ENCODE results near the gene ARHGEF11.
A peak's percentile ranks its signal among the peaks of the same experiment; 100 is the strongest.

Gene ARHGEF11

GRCh38 chr1:156993426-156994147 is 52.0 kb downstream of the ARHGEF11 start:
- no peak overlapping the region for H2AFZ ChIP-seq (ENCODE audit: low read length)
- no peak overlapping the region for H2BK12ac ChIP-seq (ENCODE audit: low read length)
- H3K79me1 ChIP-seq (ENCODE audit: low read depth, low read length), result peaks cover 7% of the 10 kb centered on the region
- no peak overlapping the region for H3K4ac ChIP-seq (ENCODE audit: low read length)
- no peaks in the 10 kb centered on the region for H3K27me3 ChIP-seq (ENCODE audit: control insufficient read depth in 3 of 3, insufficient read depth in 3 of 3, low read depth in 1 of 3, low read length in 3 of 3)
- no peak overlapping the region for H3K4me3 ChIP-seq (ENCODE audit: low read length in 2 of 2)
- H2BK120ac ChIP-seq (ENCODE audit: low read depth, low read length), result no peak overlapping the region
- no peak overlapping the region for H2BK5ac ChIP-seq (ENCODE audit: low read length)
- no peak overlapping the region for H3K4me2 ChIP-seq (ENCODE audit: insufficient read depth, low read length, poor library complexity, severe bottlenecking)
- H4K8ac ChIP-seq (ENCODE audit: low read depth, low read length), result no peak overlapping the region
- no peak overlapping the region for H3K14ac ChIP-seq (ENCODE audit: low read length)
- H3K9me3 ChIP-seq (replicated peaks in 1 of 2; ENCODE audit: control insufficient read depth in 2 of 2, insufficient read depth in 1 of 2, low read depth in 1 of 2, low read length in 2 of 2), result no peaks in the 10 kb centered on the region
- no peak for DNase-seq (ENCODE audit: low spot score)
- no peak overlapping the region for H2BK15ac ChIP-seq (ENCODE audit: low read length)
- H3K23ac ChIP-seq (ENCODE audit: low read depth, low read length, poor library complexity), result no peak overlapping the region
- no peak overlapping the region for H4K91ac ChIP-seq (ENCODE audit: low read depth, low read length, poor library complexity)
- no CpG with 5 or more reads among the region's 6 CpGs for WGBS, 2 donors (ENCODE audit: extremely low coverage in 2 of 2, insufficient read length in 2 of 2, insufficient replicate concordance in 1 of 2)
- no peak overlapping the region for H3K18ac ChIP-seq (ENCODE audit: low read length)
- peaks cover 3 to 4% of the 10 kb centered on the region in 2 donors for H3K4me1 ChIP-seq (ENCODE audit: control insufficient read depth in 2 of 2, insufficient read depth in 1 of 2, low read depth in 1 of 2, low read length in 2 of 2)
- H3K27ac ChIP-seq (replicated peaks; ENCODE audit: low read length), result no peak overlapping the region
- H3K9ac ChIP-seq (ENCODE audit: low read depth, low read length, poor library complexity), result no peak overlapping the region
- H2AK5ac ChIP-seq (ENCODE audit: low read depth, low read length), result no peak overlapping the region
- H3K36me3 ChIP-seq (replicated peaks in 1 of 2; ENCODE audit: control insufficient read depth in 2 of 2, insufficient read depth in 2 of 2, low read length in 2 of 2), result peaks cover 2 to 12% of the 10 kb centered on the region in 2 donors

GRCh38 chr1:156992215-156992614 is 53.3 kb downstream of the ARHGEF11 start:
- no peak overlapping the region for H3K4ac ChIP-seq (ENCODE audit: low read length)
- no peak overlapping the region for H3K27ac ChIP-seq (replicated peaks; ENCODE audit: low read length)
- H3K23ac ChIP-seq (ENCODE audit: low read depth, low read length, poor library complexity), result peak overlapping the region; percentile 16
- H2BK12ac ChIP-seq (ENCODE audit: low read length), result no peak overlapping the region
- H4K8ac ChIP-seq (ENCODE audit: low read depth, low read length), result no peak overlapping the region
- no peak overlapping the region for H3K4me3 ChIP-seq (ENCODE audit: low read length in 2 of 2)
- H3K9ac ChIP-seq (ENCODE audit: low read depth, low read length, poor library complexity), result no peak overlapping the region
- no peak overlapping the region for H2BK120ac ChIP-seq (ENCODE audit: low read depth, low read length)
- DNase-seq (ENCODE audit: low spot score), result no peak
- peaks cover 2 to 12% of the 10 kb centered on the region in 2 donors for H3K36me3 ChIP-seq (replicated peaks in 1 of 2; ENCODE audit: control insufficient read depth in 2 of 2, insufficient read depth in 2 of 2, low read length in 2 of 2)
- H2BK15ac ChIP-seq (ENCODE audit: low read length), result no peak overlapping the region
- no peak overlapping the region for H3K4me2 ChIP-seq (ENCODE audit: insufficient read depth, low read length, poor library complexity, severe bottlenecking)
- no peaks in the 10 kb centered on the region for H3K27me3 ChIP-seq (ENCODE audit: control insufficient read depth in 3 of 3, insufficient read depth in 3 of 3, low read depth in 1 of 3, low read length in 3 of 3)
- no peak overlapping the region for H4K91ac ChIP-seq (ENCODE audit: low read depth, low read length, poor library complexity)
- H3K9me3 ChIP-seq (replicated peaks in 1 of 2; ENCODE audit: control insufficient read depth in 2 of 2, insufficient read depth in 1 of 2, low read depth in 1 of 2, low read length in 2 of 2), result no peaks in the 10 kb centered on the region
- no CpG with 5 or more reads among the region's 7 CpGs for WGBS, 2 donors (ENCODE audit: extremely low coverage in 2 of 2, insufficient read length in 2 of 2, insufficient replicate concordance in 1 of 2)
- no peak overlapping the region for H3K14ac ChIP-seq (ENCODE audit: low read length)
- no peak overlapping the region for H2AK5ac ChIP-seq (ENCODE audit: low read depth, low read length)
- H3K18ac ChIP-seq (ENCODE audit: low read length), result no peak overlapping the region
- no peak overlapping the region for H2BK5ac ChIP-seq (ENCODE audit: low read length)
- peaks cover 6% of the 10 kb centered on the region for H3K79me1 ChIP-seq (ENCODE audit: low read depth, low read length)
- peaks cover 2 to 3% of the 10 kb centered on the region in 2 donors for H3K4me1 ChIP-seq (ENCODE audit: control insufficient read depth in 2 of 2, insufficient read depth in 1 of 2, low read depth in 1 of 2, low read length in 2 of 2)
- H2AFZ ChIP-seq (ENCODE audit: low read length), result no peak overlapping the region

- Histone ChIP-seq H3K79me1 (ENCODE audit: low read depth, low read length) (no peaks in the 10 kb centered on the region), H3K4me3 (ENCODE audit: low read length in 2 of 2) (no peak overlapping the region), H3K9me3 (replicated peaks in 1 of 2; ENCODE audit: control insufficient read depth in 2 of 2, insufficient read depth in 1 of 2, low read depth in 1 of 2, low read length in 2 of 2) (no peaks in the 10 kb centered on the region), H2BK120ac (ENCODE audit: low read depth, low read length) (no peak overlapping the region), H3K14ac (ENCODE audit: low read length) (no peak overlapping the region), H3K18ac (ENCODE audit: low read length) (no peak overlapping the region), H2BK12ac (ENCODE audit: low read length) (no peak overlapping the region), H2BK15ac (ENCODE audit: low read length) (no peak overlapping the region), H4K91ac (ENCODE audit: low read depth, low read length, poor library complexity) (no peak overlapping the region), H3K4ac (ENCODE audit: low read length) (no peak overlapping the region), H3K27me3 (ENCODE audit: control insufficient read depth in 3 of 3, insufficient read depth in 3 of 3, low read depth in 1 of 3, low read length in 3 of 3) (no peaks in the 10 kb centered on the region), H2AK5ac (ENCODE audit: low read depth, low read length) (no peak overlapping the region), H3K9ac (ENCODE audit: low read depth, low read length, poor library complexity) (no peak overlapping the region), H4K8ac (ENCODE audit: low read depth, low read length) (no peak overlapping the region), H2BK5ac (ENCODE audit: low read length) (no peak overlapping the region), H3K23ac (ENCODE audit: low read depth, low read length, poor library complexity) (no peak overlapping the region), H3K27ac (replicated peaks; ENCODE audit: low read length) (no peak overlapping the region), H3K4me2 (ENCODE audit: insufficient read depth, low read length, poor library complexity, severe bottlenecking) (no peak overlapping the region), H3K36me3 (replicated peaks in 1 of 2; ENCODE audit: control insufficient read depth in 2 of 2, insufficient read depth in 2 of 2, low read length in 2 of 2) (peaks cover 9 to 44% of the 10 kb centered on the region in 2 donors), H3K4me1 (ENCODE audit: control insufficient read depth in 2 of 2, insufficient read depth in 1 of 2, low read depth in 1 of 2, low read length in 2 of 2) (peaks cover 2 to 3% of the 10 kb centered on the region in 2 donors), H2AFZ (ENCODE audit: low read length) (no peak overlapping the region)
- no CpG with 5 or more reads among the region's 6 CpGs for WGBS, 2 donors (ENCODE audit: extremely low coverage in 2 of 2, insufficient read length in 2 of 2, insufficient replicate concordance in 1 of 2)
- DNase-seq (ENCODE audit: low spot score), result no peak
These were observed 57.8 kb downstream of the ARHGEF11 start for GRCh38 chr1:156987715-156988114.

- no peaks in the 10 kb centered on the region for H3K4me1 ChIP-seq (ENCODE audit: control insufficient read depth in 2 of 2, insufficient read depth in 1 of 2, low read depth in 1 of 2, low read length in 2 of 2)
These were observed 65.0 kb downstream of the ARHGEF11 start for GRCh38 chr1:156980551-156980950.

More at GRCh38 chr1:156980551-156980950, 65.0 kb downstream of the ARHGEF11 start:
- H2AK5ac ChIP-seq (ENCODE audit: low read depth, low read length), result no peak overlapping the region
- no peak overlapping the region for H3K27ac ChIP-seq (replicated peaks; ENCODE audit: low read length)
- H3K9me3 ChIP-seq (replicated peaks in 1 of 2; ENCODE audit: control insufficient read depth in 2 of 2, insufficient read depth in 1 of 2, low read depth in 1 of 2, low read length in 2 of 2), result no peaks in the 10 kb centered on the region
- WGBS, 2 donors (ENCODE audit: extremely low coverage in 2 of 2, insufficient read length in 2 of 2, insufficient replicate concordance in 1 of 2), result no CpG with 5 or more reads among the region's 4 CpGs
- H2BK120ac ChIP-seq (ENCODE audit: low read depth, low read length), result no peak overlapping the region
- no peak overlapping the region for H3K23ac ChIP-seq (ENCODE audit: low read depth, low read length, poor library complexity)
- no peak for DNase-seq (ENCODE audit: low spot score)
- peaks cover 24 to 90% of the 10 kb centered on the region in 2 donors for H3K36me3 ChIP-seq (replicated peaks in 1 of 2; ENCODE audit: control insufficient read depth in 2 of 2, insufficient read depth in 2 of 2, low read length in 2 of 2)
- no peak overlapping the region for H3K14ac ChIP-seq (ENCODE audit: low read length)
- H3K18ac ChIP-seq (ENCODE audit: low read length), result no peak overlapping the region
- no peaks in the 10 kb centered on the region for H3K79me1 ChIP-seq (ENCODE audit: low read depth, low read length)
- H3K4me2 ChIP-seq (ENCODE audit: insufficient read depth, low read length, poor library complexity, severe bottlenecking), result no peak overlapping the region
- H4K91ac ChIP-seq (ENCODE audit: low read depth, low read length, poor library complexity), result no peak overlapping the region
- H3K4ac ChIP-seq (ENCODE audit: low read length), result no peak overlapping the region
- no peak overlapping the region for H2BK12ac ChIP-seq (ENCODE audit: low read length)
- H4K8ac ChIP-seq (ENCODE audit: low read depth, low read length), result no peak overlapping the region
- H2BK5ac ChIP-seq (ENCODE audit: low read length), result no peak overlapping the region
- H3K27me3 ChIP-seq (ENCODE audit: control insufficient read depth in 3 of 3, insufficient read depth in 3 of 3, low read depth in 1 of 3, low read length in 3 of 3), result no peaks in the 10 kb centered on the region
- H3K4me3 ChIP-seq (ENCODE audit: low read length in 2 of 2), result no peak overlapping the region
- no peak overlapping the region for H3K9ac ChIP-seq (ENCODE audit: low read depth, low read length, poor library complexity)
- no peak overlapping the region for H2AFZ ChIP-seq (ENCODE audit: low read length)
- H2BK15ac ChIP-seq (ENCODE audit: low read length), result no peak overlapping the region

All from neuronal stem cell (in vitro differentiated cells).